ENCODE data around the gene MAGI2.
"Not testable (repeated sequence)": the region's sequence is repeated elsewhere in the genome, so short reads cannot be mapped to it uniquely, and the experiment has no call there.

MAGI2 gene

DNA sequence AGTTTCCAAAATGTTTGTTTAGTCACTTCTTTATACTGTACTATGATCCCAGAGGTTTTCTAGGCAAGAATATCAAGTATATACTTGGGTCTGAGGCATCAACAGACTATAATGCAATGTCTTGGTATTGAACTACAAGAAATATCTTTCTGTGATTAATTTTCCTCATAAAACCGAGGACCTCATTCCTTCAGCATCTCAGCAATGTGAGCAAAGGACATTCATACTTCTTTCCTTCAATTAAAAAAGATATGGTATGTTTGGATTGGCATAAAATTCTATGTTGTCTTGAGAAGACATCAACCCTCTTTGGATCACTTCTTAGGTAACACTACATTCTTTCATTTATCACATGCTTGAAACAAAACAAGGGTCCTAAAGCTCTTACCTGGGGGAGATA is 1130.3 kb downstream of the MAGI2 start:
- DNase-seq: no peak

DNA sequence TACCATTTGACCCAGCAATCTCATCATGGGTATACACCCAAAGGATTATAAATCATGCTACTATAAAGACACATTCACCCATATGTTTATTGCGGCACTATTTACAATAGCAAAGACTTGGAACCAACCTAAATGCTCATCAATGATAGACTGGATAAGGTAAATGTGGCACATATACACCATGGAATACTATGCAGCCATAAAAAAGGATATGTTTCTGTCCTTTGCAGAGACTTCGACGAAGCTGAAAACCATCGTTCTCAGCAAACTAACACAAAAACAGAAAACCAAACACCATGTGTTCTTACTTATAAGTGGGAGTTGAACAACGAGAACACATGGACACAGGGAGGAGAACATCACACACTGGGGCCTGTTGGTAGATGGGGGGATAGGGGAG is 1131.2 kb downstream of the MAGI2 start:
- not testable (repeated sequence) for DNase-seq

DNA sequence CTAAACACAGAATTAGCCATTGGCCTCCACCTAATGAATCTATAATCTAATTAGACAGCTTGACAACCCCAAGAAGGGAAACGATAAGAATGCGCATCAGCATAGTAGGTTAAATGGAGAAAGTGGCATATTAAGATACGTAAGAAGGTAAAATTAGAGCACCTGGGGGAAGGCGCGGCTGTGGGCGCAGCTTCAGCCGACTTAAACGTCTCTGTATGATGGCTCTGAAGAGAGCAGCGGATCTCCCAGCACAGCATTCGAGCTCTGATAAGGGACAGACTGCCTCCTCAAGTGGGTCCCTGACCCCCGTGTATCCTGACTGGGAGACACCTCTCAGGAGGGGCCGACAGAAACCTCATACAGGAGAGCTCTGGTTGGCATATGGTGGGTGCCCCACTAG is 1136.1 kb downstream of the MAGI2 start:
- no peak for DNase-seq

DNA sequence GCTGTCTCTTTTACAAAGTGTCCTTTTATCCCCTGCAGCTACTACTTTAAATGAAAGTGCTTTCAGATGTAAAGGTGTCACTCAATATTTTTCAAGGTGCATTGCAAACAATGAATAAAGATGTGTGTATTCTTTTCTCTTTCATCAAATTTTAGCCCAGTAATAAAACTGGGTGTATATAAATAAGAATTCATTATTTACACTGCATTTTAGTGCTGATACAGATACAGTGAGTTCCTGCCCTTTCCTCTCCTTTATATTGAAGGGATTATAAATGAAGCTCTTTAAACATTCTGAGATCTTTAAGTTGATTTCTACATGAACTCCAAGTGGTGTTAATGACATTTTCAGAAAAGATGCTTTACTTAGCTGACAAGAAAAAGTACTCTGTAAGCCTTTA is 1137.4 kb downstream of the MAGI2 start:
- no peak for DNase-seq

DNA sequence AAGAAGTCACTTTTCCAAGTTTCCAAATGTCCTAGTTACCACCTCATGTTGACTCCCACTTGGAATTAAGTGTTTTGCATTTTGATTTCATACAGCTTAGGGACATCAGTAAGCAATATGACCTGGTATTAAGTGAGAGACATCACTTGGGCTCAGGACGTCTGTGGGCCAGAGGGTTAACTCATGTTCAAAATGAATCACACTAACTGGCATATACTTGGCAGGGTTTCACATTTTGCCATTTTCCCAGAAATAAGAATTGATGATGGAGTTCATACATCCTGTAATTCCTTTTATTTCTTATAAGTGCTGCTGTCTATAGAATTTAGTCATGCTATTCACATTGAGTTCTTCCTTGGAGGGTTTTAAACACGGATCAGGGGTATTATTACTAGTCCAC is 1138.3 kb downstream of the MAGI2 start:
- DNase-seq: no peak

DNA sequence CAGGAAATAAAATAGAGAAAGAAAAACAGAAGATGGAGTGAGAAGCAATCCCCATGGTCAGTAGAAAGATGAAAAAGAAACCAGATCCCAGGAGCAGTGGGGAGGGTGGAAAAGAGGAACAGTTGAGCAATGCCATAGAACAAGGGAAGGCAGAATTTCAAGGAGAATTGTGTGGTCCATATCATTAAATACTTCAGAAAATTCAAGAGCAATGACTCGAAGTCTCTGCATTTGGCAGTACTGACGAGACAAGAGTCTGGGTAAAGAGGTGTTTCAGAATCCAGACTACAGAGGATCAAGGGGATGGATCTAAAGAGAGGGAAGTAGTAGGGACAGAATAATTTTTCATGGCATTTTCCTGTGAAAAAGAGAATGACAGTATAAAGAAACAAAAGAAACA is 1142.3 kb downstream of the MAGI2 start:
- DNase-seq: no peak

DNA sequence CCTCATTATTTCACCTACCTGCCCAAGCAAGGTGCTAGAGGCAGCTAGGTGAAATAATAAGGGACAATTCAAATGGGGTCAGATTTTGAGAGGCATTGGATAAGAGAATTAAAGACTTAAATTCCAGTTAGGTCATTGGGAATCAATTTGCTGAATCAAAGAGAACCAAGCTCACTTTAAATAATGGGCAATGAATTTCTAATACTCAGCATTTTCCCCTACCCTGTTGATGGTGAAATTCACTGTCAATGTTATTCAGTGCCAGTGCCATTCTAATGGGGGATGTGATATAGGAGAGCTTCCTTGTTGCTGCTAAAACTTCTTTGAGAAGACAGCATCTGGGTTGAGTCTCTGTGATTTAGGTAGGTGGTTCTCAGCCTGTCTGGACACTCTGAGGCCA is 1145.6 kb downstream of the MAGI2 start:
- no peak for DNase-seq

DNA sequence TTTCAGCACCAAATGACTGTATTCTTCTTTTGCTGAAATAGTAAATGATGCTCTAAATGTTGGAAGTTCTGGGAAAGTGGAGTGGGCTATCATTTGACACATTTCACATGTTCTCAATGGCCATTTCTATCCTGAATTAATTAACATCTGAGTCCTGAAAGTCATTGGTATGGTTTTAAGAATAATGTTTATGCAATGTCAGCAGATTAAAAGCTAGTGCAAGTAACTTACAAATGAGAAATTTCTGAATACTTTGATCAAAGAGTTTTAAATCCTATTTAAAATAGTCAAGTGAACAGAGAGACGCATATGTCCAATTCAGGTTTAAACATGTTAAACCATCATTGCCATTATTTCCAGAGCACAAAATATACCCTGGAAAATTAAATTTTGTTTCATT is 1146.8 kb downstream of the MAGI2 start:
- DNase-seq: no peak

DNA sequence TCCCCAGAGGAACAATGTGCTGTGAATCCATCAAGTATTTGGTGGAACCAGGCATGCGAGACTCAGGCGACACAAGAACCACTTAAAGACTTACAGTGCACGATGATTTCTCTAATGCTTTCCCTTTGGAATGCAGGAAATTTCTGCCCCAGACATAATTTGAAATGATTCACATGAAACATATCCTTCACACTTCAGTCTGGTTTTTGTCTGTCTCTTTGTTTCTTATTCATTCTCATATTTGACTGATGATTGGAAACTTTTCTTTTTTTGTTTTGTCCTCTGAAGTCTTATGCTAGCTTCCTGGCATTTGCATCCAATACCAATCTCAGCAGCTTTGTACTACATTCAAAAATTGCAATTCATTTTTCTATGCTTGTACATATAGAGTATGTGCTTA is 1152.1 kb downstream of the MAGI2 start:
- DNase-seq: no peak

DNA sequence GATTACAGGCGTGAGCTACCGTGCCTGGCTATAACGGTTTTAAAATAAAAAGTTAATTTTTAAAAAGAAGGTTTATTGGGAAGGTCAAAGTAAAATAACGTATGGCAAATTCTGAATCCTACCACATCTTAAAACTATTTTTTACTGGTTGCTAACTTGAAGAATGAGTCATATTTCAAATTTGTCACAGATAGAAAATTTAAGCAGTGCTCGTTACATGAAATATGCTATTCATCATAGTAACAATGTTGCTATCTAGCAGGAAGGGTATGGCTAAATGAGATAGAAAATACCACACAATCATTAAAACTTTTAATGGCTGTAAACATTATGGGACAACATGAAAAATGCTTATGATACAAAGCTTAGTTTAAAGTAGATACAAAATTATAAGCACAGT is 1154.4 kb downstream of the MAGI2 start:
- DNase-seq: no peak

DNA sequence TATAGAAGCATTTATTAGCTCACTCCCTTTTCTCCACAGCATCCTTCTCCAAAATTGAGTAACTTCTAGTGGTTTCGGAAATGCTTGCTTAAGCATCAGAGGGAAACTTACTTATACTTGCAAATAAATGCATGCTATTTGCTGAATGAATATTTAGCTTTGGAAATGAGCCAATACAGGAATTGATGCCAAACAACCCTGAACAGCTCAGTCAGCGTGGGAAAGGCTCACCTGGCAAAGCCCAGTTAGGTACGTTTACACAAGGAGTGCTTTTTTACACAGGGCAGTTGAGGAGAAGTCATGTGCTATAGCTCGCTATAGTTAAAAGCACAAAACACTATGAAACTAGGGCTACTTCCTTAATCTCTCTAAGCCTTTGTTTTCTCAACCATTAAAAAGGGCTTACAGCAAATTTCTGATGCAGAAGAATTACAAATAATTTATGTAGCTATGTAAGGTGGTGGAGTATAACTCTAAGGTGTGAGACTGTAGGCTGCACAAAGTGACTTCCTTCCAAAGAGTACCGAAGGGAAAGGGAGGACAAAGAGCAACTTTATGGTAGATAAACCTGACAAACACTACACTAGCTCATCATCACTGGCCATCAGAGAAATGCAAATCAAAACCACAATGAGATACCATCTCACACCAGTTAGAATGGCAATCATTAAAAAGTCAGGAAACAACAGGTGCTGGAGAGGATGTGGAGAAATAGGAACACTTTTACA is 1156.7 kb downstream of the MAGI2 start:
- DNase-seq: no peak

DNA sequence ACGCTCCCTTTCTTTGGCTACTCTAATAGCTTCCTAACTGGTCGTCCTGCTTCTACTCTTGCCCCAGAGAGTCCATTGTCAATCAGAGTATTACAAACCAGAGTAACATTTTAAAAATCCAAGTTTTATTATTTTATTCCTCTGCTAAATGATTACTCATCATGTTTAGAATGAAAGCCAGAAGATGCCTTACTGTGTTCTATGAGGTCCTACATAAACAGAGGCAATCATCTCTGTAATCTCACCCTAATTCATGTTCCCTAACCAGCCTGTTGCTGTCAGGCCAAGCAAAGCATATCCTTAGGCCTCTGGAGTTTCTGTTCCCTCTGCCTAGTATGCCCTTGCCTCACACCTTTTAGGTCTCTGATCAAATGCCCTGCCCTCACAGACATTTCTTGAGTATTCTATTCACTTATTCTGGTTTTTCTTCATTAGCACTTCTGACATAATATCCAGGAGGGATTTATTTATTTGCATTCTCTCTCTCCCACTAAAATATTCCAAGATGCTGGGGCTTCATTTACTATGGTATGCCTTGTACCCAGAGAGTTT is 1157.3 kb downstream of the MAGI2 start:
- no peak for DNase-seq

DNA sequence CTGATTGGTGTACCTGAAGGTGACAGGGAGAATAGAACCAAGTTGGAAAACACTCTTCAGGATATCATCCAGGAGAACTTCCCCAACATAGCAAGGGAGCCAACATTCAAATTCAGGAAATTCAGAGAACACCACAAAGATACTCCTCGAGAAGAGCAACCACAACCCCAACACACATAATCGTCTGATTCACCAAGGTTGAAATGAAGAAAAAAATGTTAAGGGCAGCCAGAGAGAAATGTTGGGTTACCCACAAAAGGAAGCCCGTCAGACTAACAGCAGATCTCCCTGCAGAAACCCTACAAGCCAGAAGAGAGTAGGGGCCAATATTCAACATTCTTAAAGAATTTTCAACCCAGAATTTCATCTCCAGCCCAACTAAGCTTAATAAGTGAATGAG is 1164.0 kb downstream of the MAGI2 start:
- DNase-seq: not testable (repeated sequence)

DNA sequence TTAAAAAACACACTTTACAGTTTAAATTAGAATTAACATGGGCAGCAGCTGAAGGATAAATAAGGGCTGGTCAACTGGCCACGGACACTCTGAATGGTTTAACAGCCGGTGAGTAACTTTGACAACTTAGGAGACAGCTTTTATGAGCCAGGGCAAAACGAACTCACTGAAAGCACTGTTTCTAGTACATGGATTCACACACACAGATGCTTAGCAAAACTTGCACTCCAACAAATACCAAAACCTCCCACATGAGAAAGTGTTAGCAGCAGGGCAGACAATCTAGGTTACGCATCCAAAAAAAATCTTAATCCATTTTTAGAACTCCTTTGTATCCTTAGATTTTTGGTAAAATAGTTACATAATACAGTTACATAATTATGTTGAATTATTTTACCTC is 1168.5 kb downstream of the MAGI2 start:
- no peak for DNase-seq

DNA sequence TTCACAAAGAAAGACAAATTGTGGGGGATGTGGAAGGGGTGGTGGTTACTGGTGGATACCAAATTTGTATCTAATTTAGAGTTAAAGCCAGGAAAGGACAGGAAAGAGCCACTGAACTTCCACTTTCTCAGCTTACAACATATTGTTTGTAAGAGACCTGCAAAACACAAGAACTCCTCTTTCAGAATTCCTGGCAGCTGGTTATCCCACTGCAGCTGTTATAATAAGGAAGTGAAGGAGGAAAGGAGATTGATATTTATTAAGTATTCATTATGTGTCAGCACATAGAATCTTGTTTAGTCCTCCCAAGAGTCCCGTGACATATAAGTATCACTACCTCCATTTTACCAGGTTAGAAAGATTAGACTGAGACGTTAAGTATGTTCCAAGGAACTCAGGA is 1173.2 kb downstream of the MAGI2 start:
- DNase-seq: no peak

DNA sequence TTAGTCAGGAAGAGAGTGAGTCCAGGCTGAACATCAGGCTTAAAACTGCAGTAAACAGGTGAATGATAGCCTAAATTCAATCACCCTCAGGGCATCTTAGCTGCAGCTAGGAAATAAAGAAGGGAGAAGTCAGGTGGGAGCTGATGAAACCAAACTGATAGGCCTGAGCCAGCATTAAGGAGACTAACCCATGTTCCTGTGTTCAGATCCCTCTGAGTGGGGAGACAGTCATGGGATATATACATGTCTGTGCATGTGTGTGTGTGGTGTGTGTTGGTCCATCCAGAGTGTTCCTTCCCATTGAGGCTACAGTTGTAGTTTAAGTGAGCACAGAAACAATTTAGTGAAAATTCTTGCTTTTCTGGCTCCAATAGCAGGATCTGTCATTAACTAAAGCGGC is 1174.0 kb downstream of the MAGI2 start:
- no peak for DNase-seq

DNA sequence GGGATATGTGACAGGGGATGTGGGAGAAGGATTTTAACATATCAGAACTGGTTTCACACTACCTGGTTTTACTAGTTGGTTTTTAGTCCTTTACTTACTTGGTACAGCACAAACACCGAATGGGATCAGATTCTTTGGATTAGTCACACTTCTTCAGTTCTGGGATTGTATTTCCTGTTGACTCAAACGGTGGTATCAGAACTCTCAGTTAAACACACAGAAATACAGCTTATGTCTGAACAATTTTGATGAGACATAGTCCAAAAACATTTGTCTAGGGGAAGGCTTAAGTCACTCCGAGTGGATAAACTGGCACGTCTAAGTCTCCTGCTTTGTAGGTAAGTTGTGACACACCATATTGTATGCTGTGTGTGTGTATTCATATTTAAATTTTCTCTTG is 1174.4 kb downstream of the MAGI2 start:
- DNase-seq: no peak

DNA sequence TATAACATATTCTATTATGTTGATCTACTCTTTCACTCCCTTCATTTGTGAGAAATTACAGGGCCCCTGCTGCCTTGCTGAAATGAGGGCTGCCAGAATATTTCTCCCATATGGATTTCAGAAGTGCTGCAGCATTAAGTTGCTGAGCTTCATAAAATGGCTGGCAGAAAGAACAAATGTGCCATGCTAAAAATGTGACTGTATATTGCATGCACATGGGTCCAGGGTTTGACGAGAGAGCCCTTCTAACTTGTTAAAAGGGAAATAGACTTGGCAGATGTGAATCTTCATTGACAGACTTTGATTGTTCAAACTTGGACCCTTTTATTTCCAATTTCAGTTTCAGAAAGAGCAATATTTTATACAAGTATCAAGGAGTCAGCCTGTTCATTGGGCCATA is 1186.3 kb downstream of the MAGI2 start:
- no peak for DNase-seq

DNA sequence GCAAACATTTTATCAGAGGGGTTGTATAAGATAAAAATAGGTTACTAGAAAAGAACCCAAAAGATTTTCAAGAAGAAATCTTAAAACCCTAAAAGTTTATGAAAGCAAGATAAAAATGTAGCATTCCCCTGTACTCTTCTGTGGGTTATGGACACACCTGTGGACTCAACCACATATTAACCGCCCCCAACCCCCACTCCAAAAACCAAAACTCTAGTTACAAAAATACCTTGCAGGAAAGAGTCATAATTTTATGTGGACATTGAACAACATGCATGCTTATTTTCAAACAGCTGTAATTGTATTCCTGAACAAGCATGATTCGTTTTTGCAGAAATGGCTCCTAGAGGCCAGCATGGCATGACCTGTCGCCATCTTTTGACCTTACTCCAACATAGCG is 1188.0 kb downstream of the MAGI2 start:
- DNase-seq: no peak

DNA sequence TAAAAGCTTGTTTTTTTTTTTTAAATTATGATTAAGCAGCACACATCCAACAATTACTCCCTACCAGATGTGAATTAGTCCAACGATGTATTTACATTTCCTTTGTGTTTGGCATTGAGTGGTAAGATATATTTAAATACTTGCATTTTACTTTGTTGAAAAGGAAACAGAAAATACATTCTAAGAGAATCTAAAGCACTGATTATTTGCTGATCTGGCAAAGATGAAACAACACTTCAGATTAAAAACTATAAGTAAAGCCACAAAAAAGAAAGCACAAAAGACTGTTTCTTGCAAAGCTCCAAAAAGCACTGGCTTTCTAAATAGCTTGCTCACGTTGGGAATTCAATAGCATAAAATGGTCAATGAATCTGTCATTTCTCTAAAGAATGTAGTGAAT is 1188.4 kb downstream of the MAGI2 start:
- DNase-seq: no peak

DNA sequence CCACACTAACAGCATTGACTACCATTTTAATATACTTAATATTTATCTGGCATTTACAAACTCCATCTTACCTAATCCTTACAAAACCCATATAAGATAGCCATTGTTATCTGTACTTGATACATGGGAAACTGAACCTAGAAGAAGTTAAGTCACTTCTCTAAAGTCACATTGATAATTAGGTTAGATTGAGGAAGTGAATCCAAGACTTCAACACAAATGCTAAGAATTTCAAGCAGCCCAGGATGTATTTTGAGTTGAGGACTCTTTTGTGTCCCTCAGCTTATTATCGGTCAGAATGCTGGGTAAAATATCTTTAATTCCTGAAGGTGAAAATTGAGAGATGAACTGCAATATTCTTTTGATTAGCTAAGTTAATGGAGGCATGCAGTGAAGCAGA is 1189.4 kb downstream of the MAGI2 start:
- no peak for DNase-seq

DNA sequence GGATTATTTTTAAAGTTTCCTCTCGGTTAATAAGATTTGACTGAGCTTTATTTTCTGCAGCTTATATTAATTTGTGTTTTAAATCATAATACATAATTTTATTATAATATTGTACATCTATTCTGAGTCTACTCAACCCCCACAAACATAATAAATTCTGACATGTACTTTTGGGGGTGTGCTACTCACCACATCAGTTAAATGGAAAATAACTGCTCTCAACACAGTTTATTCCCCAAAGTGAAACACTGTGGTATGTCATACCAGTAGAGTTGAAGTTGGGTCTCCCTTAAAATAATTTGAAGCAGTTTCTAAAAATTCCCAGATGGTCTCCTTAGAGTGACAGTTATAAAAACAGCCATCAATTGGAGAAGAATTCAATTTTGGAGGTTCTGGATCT is 1191.7 kb downstream of the MAGI2 start:
- DNase-seq: no peak

DNA sequence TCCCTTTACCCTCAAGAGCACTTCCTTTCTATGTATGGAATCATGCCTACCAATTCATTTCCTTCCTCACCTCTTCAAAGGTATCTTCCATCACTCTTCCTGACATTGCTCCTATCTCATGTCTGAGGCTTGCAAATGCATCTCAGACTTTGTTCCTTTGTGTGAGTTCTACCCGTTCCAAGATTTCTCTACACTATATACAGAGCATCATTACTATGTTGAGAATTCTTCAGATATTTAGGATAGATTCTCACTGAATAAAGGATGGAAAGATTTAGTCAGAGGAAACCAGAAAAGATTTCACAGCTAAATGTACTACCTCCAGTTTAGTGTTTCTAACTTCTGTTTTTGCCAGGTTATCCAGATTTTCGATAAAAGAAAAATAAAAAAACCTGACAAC is 1192.2 kb downstream of the MAGI2 start:
- DNase-seq: no peak

DNA sequence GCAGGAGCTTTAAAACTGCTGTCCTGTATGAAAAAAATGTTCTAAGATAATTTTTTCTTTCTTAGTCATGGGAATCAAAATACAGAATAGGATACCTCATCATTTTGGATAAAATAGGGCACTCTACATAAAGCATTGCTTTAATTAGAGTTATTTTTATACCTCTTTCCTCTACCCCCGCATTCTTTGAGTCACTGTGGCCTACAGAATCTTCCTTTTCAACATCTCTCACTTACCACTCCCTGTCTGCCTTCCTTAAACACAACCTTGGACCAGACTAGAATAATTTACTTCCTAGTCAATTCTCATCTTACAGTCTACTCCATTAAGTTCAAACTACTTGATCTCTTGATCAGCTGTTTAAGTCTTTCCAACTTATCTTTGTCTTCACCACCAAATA is 1192.6 kb downstream of the MAGI2 start:
- DNase-seq: no peak

DNA sequence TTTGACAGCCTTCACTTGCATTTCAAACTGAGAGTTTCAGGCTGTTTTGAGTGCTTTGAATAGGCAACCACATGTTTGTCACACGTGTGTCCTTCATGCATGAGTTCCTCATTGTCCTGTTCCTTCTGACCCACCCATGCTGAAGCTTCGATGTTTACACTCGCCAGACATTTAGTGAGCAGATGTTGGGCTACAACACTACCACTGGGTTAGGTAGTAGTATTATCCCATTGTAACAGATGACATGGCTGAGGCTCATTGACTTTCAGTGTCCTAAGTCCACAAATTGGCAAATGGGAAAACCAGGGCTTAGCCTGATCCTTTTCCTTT is 1198.8 kb downstream of the MAGI2 start:
- peak; percentile 44 to 57 for DNase-seq
